ENCODE results near the gene NIPAL1.
"Not testable (repeated sequence)": the region's sequence is repeated elsewhere in the genome, so short reads cannot be mapped to it uniquely, and the experiment has no call there.

NIPAL1 gene

GRCh38 chr4:48003568-48003967, 13.0 kb upstream of the NIPAL1 start:
- H3K27ac ChIP-seq; H4K20me1 ChIP-seq (ENCODE audit: insufficient read depth); H3K4me3 ChIP-seq (IDR thresholded peaks at IDR 0.05; ENCODE audit: insufficient read depth, low read depth, low read length); H2AFZ ChIP-seq (ENCODE audit: low read depth); H3K79me2 ChIP-seq (ENCODE audit: insufficient read depth, low read depth); H3K4me2 ChIP-seq; H3K9ac ChIP-seq; H3K36me3 ChIP-seq (ENCODE audit: insufficient read depth); H3K4me1 ChIP-seq (ENCODE audit: low read depth, poor library complexity, severe bottlenecking); H3K27me3 ChIP-seq (ENCODE audit: insufficient read depth, low read depth): not testable (repeated sequence)
- peak; percentile 39; the same call in 1 of the 2 replicates for TF ChIP-seq CTCF (conservative IDR thresholded peaks at IDR 0.05; ENCODE audit: low read depth, low read length)

DNA sequence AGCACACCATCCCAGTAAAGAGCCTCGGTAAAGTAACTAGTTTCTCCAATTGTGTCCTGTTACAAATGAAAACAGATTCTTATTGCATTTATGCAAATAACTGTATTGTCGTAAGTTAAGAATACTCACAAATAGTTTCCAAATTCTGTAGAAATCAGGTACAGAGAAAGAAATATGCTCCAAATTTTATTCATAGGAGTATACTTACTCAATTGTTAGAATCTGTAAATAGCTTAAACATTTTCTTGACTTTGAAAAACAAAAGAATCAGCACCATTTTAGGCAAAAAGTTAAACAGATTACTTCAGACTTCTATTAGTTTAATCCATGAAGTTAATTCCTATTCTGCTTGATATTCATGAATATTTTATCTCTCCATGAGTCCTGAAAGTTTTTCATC, 10.8 kb upstream of the NIPAL1 start:
- H3K9ac ChIP-seq = no peak overlapping the region
- TF ChIP-seq CTCF (conservative IDR thresholded peaks at IDR 0.05; ENCODE audit: low read depth, low read length) = no peak
- no peak overlapping the region for H3K4me3 ChIP-seq (IDR thresholded peaks at IDR 0.05; ENCODE audit: insufficient read depth, low read depth, low read length)
- no peak overlapping the region for H2AFZ ChIP-seq (ENCODE audit: low read depth)
- no peak overlapping the region for H3K4me2 ChIP-seq
- no peaks in the 10 kb centered on the region for H3K4me1 ChIP-seq (ENCODE audit: low read depth, poor library complexity, severe bottlenecking)
- H4K20me1 ChIP-seq (ENCODE audit: insufficient read depth) = no peaks in the 10 kb centered on the region
- no peak overlapping the region for H3K27ac ChIP-seq
- H3K27me3 ChIP-seq (ENCODE audit: insufficient read depth, low read depth) = no peaks in the 10 kb centered on the region
- H3K79me2 ChIP-seq (ENCODE audit: insufficient read depth, low read depth) = no peaks in the 10 kb centered on the region
- H3K36me3 ChIP-seq (ENCODE audit: insufficient read depth) = no peaks in the 10 kb centered on the region

DNA sequence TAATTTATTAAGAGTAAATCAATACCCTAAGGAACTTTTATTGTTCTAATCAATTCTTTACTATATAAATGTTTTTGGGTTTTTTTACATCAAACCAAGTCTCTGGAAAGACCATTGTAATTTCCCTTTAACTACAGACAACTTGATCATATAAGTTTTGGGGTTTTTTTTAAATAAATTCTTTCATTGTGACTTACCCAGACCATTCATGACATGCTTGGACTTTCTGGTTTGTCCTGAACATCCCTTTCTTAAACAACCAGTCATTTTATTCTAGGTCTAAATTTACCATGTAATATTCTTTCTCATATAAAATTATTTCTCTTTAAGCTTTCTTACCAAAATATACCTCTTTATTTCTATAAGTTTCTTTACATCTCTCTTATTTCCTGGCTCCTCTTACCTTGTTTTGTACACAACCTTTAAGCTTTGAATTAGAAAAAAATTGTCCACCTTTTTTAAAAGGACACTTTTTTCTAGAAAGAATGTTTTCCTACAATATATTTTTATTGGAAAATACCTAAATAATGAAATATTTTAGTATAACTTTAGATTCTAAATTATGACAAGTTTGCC, 8.5 kb upstream of the NIPAL1 start:
- Histone ChIP-seq H3K4me2 (no peak overlapping the region), H3K4me1 (ENCODE audit: low read depth, poor library complexity, severe bottlenecking) (no peaks in the 10 kb centered on the region), H2AFZ (ENCODE audit: low read depth) (no peak overlapping the region), H3K36me3 (ENCODE audit: insufficient read depth) (no peaks in the 10 kb centered on the region), H4K20me1 (ENCODE audit: insufficient read depth) (no peaks in the 10 kb centered on the region), H3K27ac (no peak overlapping the region), H3K79me2 (ENCODE audit: insufficient read depth, low read depth) (no peaks in the 10 kb centered on the region), H3K27me3 (ENCODE audit: insufficient read depth, low read depth) (no peaks in the 10 kb centered on the region), H3K9ac (no peak overlapping the region), H3K4me3 (IDR thresholded peaks at IDR 0.05; ENCODE audit: insufficient read depth, low read depth, low read length) (no peak overlapping the region)
- TF ChIP-seq CTCF (conservative IDR thresholded peaks at IDR 0.05; ENCODE audit: low read depth, low read length) = no peak

DNA sequence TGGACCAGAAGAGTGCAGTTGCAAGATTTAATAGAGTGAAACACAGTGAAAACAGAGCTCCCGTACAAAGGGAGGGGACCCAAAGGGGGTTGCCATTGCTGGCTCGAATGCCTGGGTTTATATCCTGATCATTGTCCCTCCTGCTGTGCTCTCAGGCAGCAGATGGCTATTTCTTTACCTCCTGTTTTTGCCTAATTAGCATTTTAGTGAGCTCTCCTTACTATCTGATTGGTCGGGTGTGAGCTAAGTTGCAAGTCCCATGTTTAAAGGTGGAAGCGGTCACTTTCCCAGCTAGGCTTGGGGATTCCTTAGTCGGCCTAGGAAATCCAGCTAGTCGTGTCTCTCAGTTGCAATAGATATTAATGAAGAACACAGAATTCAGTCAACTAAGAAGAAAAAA, 5.7 kb upstream of the NIPAL1 start:
- not testable (repeated sequence) for H3K79me2 ChIP-seq (ENCODE audit: insufficient read depth, low read depth); H3K27ac ChIP-seq; H3K4me3 ChIP-seq (IDR thresholded peaks at IDR 0.05; ENCODE audit: insufficient read depth, low read depth, low read length); H4K20me1 ChIP-seq (ENCODE audit: insufficient read depth); H3K27me3 ChIP-seq (ENCODE audit: insufficient read depth, low read depth); H2AFZ ChIP-seq (ENCODE audit: low read depth); H3K9ac ChIP-seq; H3K4me2 ChIP-seq; H3K4me1 ChIP-seq (ENCODE audit: low read depth, poor library complexity, severe bottlenecking); H3K36me3 ChIP-seq (ENCODE audit: insufficient read depth)

DNA sequence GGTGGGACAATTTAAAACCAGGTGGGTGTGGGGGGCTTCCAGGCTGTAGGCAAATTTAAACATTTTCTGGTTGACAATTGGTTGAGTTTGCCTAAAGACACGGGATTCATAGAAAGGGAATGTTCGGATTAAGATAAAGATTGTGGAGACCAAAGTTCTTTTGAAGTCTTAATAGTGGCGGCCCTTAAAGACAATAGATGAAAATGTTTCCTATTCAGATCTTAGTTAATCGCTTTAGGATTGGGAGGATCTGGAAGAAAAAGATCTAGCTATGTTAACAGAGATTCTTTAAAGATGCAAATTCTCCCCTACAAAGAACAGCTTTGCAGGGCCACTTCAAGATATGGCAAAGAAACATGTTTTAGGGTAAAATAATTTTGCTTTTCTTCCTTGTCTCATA, 4.8 kb upstream of the NIPAL1 start:
- Histone ChIP-seq H2AFZ (ENCODE audit: low read depth) (no peak overlapping the region), H3K4me2 (no peak overlapping the region)

More for the DNA sequence above, 4.8 kb upstream of the NIPAL1 start:
- Histone ChIP-seq H3K27me3 (ENCODE audit: insufficient read depth, low read depth) (no peaks in the 10 kb centered on the region), H3K9ac (no peak overlapping the region), H3K36me3 (ENCODE audit: insufficient read depth) (no peaks in the 10 kb centered on the region), H3K4me3 (IDR thresholded peaks at IDR 0.05; ENCODE audit: insufficient read depth, low read depth, low read length) (no peak overlapping the region), H4K20me1 (ENCODE audit: insufficient read depth) (no peaks in the 10 kb centered on the region), H3K79me2 (ENCODE audit: insufficient read depth, low read depth) (no peaks in the 10 kb centered on the region), H3K27ac (no peak overlapping the region), H3K4me1 (ENCODE audit: low read depth, poor library complexity, severe bottlenecking) (no peaks in the 10 kb centered on the region)
- no peak for TF ChIP-seq CTCF (conservative IDR thresholded peaks at IDR 0.05; ENCODE audit: low read depth, low read length)
